GM19395 (cell line): Measurements from ENCODE around the gene ZNF483.
"Not testable (repeated sequence)": the region's sequence is repeated elsewhere in the genome, so short reads cannot be mapped to it uniquely, and the experiment has no call there.

Experiments
- ATAC-seq: cut with Tn5 transposase; IDR thresholded peaks from one replicate; pipeline ENCODE4 v1.9.1; 2021; ENCODE audit warnings: mild to moderate bottlenecking, moderate library complexity; ENCODE audit not compliant: unreplicated experiment

Gene ZNF483

GRCh38 chr9:111605041-111605559 lies 80.1 kb downstream of the ZNF483 start:
- ATAC-seq = no peak

DNA sequence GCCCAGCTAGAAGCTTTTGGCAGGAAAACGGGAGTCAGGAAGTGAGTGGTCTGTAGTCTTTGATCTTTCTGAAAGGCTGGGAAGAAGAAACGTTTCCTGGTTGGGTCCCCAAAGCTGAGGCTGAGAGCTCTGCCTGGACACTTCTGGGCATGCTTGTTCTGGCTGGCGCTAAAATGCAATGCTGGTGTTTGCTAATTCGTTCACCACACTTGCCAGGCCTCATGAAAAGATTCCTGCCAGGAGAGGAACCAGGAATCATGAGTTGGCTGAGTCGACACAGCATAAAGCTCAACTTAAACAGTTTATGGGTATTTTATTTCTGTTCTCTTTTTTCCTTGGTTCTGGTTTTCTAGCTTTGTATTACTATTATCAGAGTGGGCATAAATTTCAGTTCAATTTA lies 85.2 kb downstream of the ZNF483 start:
- ATAC-seq = no peak

DNA sequence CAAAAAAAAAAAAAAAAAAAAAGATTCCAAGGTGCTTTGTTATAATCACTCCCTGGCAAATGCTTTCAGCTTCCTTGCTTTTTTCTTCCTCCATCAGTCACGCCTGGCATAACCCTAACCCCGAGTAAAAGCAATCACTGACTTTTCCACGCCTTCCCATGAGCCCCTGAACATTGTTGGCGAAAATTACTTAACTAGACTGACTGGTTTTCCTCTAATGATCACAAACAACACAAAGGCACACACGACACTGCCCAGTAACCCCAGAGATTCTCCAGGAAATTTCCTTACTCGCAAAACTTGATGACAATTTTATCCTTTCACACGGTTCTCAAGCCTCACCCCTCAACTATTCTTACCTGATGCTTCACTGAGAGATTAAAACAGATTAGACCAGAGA lies 85.9 kb downstream of the ZNF483 start:
- no peak for ATAC-seq

DNA sequence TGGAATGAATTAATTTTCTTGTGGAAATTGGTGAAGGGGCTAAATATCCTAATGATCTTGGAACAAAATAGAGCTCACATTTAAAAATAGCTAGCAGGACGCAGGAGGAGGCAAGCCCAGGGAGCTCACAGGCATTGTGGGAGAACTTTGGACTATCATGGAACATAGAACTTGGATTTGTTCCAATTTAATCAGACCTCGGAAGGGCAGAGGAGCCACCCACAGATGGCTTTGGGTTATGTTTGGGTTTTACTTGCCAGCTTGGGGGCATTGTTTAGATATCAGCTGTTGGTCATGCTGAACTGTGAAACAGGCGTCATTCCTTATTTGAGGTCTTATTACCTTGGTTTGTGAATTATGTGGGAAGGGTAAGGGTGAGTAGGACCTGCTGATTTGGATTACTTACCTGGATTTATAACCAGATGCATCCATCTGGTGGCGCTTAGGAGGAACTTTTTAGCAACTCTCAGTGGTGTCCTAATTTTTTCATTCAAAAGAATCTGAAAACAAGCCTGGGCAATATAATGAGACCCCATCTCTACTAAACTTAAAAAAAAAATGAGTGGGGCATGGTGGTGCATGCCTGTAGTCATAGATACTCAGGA lies 88.6 kb downstream of the ZNF483 start:
- no peak for ATAC-seq

DNA sequence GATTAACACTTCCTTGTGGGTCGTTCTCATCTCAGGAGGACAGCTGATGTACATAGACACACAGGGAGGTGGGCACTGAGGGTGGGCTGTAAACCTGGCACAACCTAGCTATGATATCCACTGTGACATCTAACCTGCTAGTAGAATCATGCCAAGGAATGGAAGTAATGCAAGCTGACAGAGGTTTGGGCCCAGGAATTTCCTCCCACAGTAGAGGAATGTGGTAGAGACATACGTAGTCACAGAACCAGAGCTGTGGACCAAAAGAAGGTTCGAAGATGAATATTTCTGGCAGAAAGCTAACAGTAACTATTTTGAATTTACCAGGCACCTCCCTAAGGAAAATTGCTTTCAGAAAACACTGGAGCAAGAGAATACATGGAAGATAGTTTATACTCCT lies 90.9 kb downstream of the ZNF483 start:
- ATAC-seq = no peak

GRCh38 chr9:111617349-111617748 lies 92.4 kb downstream of the ZNF483 start:
- not testable (repeated sequence) for ATAC-seq

DNA sequence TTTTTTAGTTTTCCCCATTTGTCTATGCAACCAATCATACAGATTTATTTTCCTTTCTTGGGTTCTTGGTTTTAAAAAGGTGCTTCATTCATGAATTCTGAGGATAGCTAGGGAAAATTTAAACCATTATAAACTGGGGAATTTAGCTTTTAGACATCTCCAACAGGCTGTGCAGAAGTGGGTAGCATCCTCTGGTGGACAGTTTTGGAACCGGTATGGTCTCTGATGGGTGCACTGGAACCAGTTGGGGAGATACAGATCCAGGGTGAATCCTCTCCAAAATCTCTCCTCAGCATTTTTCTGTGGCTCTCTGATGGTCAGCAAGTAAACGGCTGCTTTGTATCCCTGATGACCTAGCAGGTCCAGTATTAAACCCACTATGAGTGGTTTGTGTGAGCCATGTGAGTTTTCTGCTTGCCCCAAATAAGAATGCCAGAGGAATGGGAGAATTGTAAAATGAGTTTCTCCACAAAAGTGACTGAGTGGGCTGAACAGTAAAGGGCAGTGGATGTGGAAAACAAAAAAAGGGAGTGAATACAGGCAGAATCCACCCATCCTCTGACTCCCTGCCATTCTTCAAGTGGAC lies 97.0 kb downstream of the ZNF483 start:
- no peak for ATAC-seq

DNA sequence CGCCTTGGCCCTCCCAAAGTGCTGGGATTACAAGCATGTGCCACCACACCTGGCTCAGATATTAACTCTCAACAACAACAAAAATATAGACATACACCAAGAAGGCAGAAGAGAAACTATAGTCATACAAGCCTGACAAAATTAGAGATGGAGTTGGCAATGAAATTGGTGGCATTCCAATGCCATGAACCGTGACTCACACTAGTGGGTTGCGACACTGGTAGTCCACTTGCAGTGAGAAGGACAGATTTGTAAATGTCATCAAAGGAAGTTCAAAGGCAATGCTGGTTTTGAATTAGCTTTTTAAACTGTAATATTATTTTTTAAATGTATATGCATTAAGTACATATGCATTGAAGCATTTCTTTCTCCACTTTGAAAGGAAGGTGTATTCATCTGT lies 97.6 kb downstream of the ZNF483 start:
- no peak for ATAC-seq
